ENCODE measurements around the gene GFRA1.

Gene GFRA1

GRCh38 chr10:116115797-116116196, 157.2 kb downstream of the GFRA1 start:
- DNase-seq (ENCODE audit: insufficient read length, low spot score) (no peak), FAIRE-seq (no peak)
- no peak for TF ChIP-seq POLR2A (IDR thresholded peaks at IDR 0.05; ENCODE audit: low read depth, low read length)

GRCh38 chr10:116115036-116115641, 157.9 kb downstream of the GFRA1 start:
- no peak for TF ChIP-seq POLR2A (IDR thresholded peaks at IDR 0.05; ENCODE audit: low read depth, low read length)
- FAIRE-seq (no peak), DNase-seq (ENCODE audit: insufficient read length, low spot score) (no peak)

- FAIRE-seq (no peak), DNase-seq (ENCODE audit: insufficient read length, low spot score) (peak; percentile 17)
Observed at GRCh38 chr10:116113721-116114501, 159.1 kb downstream of the GFRA1 start.

GRCh38 chr10:116112232-116113231, 160.5 kb downstream of the GFRA1 start:
- DNase-seq (ENCODE audit: insufficient read length, low spot score) (no peak), FAIRE-seq (no peak)
- TF ChIP-seq POLR2A (IDR thresholded peaks at IDR 0.05; ENCODE audit: low read depth, low read length), result no peak

More at GRCh38 chr10:116113721-116114501, 159.1 kb downstream of the GFRA1 start:
- TF ChIP-seq POLR2A (IDR thresholded peaks at IDR 0.05; ENCODE audit: low read depth, low read length), result no peak

- no peak for FAIRE-seq
- DNase-seq (ENCODE audit: insufficient read length, low spot score), result no peak
- TF ChIP-seq POLR2A (IDR thresholded peaks at IDR 0.05; ENCODE audit: low read depth, low read length), result no peak
Observed at GRCh38 chr10:116111483-116112095, 161.4 kb downstream of the GFRA1 start.

GRCh38 chr10:116110736-116111135, 162.3 kb downstream of the GFRA1 start:
- DNase-seq (ENCODE audit: insufficient read length, low spot score) (no peak), FAIRE-seq (no peak)
- TF ChIP-seq POLR2A (IDR thresholded peaks at IDR 0.05; ENCODE audit: low read depth, low read length), result no peak

- no peak for FAIRE-seq
- no peak for DNase-seq (ENCODE audit: insufficient read length, low spot score)
- no peak for TF ChIP-seq POLR2A (IDR thresholded peaks at IDR 0.05; ENCODE audit: low read depth, low read length)
Observed at GRCh38 chr10:116109881-116110280, 163.1 kb downstream of the GFRA1 start.

DNA sequence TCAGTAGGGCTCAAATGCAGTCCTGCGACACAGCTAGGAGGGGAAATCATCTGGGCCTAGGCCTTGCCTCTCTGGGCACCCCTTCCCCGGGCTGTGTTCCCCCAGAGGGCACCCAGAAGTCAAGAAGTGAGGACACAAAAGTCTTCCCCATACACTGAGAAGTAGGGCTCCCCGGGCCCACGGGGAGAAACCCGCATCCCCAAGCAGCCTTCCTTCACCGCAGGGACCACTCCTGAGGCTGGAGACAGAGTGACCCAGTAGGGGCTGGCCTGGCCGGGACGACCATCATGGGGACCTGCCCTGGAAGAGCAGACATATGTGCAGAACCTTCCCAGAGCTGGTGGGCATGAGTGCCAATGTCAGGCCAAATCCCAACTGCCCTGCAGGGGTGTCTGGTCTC, 163.5 kb downstream of the GFRA1 start:
- no peak for FAIRE-seq

DNA sequence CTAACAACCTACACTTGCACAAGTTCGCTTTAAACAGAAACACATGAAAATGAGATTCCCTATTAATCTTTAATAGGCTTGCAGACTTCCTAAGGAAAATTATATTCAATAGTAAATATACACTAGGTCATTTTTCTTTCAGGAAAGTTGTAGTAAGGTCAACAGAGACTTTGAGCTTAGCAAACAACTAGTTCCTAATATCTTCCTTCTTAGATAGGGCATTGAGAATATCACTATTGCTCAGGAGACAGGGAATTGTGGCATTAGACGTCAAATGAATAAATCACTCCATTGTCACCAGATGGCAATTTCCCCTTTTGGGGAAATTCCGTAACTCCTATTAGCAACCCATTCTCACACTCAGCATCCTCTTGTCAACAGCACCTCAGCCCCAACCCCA, 164.9 kb downstream of the GFRA1 start:
- FAIRE-seq (no peak), DNase-seq (ENCODE audit: insufficient read length, low spot score) (no peak)
- no peak for TF ChIP-seq POLR2A (IDR thresholded peaks at IDR 0.05; ENCODE audit: low read depth, low read length)

More for the DNA sequence above, 163.5 kb downstream of the GFRA1 start:
- no peak for TF ChIP-seq POLR2A (IDR thresholded peaks at IDR 0.05; ENCODE audit: low read depth, low read length)
- DNase-seq (ENCODE audit: insufficient read length, low spot score), result no peak

DNA sequence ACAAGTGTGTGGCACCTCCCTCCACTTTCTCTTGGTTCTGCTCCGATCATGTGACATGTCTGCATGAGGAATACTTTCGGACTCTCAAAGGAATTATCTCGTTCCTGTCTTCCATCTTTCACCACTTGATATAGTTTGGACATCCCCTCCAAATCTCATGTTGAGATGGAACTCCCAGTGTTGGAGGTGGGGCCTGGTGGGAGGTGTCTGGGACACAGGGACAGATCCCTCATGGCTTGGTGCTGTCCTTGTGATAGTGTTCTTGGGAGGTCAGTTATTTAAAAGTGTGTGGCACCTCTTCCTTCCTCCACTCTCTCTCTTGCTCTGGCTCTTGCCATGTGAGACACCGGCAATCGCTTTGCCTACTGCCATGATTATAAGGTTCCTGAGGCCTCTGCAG, 166.4 kb downstream of the GFRA1 start:
- TF ChIP-seq POLR2A (IDR thresholded peaks at IDR 0.05; ENCODE audit: low read depth, low read length), result no peak
- no peak for DNase-seq (ENCODE audit: insufficient read length, low spot score)
- no peak for FAIRE-seq

DNA sequence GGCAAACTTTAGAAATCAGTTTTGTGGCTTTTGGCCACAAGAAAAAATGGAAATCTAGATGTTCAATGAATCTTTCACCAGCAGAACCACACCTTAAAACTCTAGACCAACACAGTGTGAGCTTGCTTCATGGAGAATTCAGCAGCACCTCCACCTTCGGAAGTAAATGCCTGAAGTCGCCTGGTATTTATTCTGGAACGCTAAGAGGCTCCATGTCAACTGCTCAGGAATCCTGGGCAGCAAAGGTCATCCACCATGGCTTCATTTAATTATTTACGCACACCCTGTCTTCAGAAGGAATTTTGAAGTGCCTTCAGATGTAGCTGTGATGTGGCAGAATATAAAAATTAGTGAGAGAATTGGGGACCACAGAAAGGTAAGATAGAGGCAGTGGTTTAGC, 167.7 kb downstream of the GFRA1 start:
- TF ChIP-seq POLR2A (IDR thresholded peaks at IDR 0.05; ENCODE audit: low read depth, low read length), result no peak
- FAIRE-seq (no peak), DNase-seq (ENCODE audit: insufficient read length, low spot score) (no peak)

GRCh38 chr10:116104210-116104932, 168.6 kb downstream of the GFRA1 start:
- no peak for TF ChIP-seq POLR2A (IDR thresholded peaks at IDR 0.05; ENCODE audit: low read depth, low read length)
- FAIRE-seq (no peak), DNase-seq (ENCODE audit: insufficient read length, low spot score) (no peak)

DNA sequence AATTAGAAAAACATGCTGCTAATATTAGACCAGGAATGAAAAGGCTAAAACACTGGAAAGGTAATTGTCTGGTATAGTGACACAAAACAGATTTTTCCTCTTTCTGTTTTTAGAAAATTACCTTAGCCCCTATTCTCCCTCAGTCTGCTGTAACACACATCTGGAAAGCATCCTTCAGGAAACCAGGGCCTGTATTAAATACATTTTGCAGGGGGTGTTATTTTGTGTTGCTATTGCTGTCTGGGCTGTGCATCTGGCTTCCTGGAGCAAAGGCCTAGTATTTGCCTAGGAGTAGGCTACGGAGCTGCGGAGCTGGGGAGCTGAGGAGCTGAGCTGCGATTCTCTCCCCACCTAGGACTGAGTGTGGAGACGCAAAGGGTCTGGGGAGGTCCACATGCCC, 169.3 kb downstream of the GFRA1 start:
- no peak for DNase-seq (ENCODE audit: insufficient read length, low spot score)
- no peak for TF ChIP-seq POLR2A (IDR thresholded peaks at IDR 0.05; ENCODE audit: low read depth, low read length)

More for the DNA sequence above, 169.3 kb downstream of the GFRA1 start:
- no peak for FAIRE-seq
